Activated T-cell treated with anti-CD3 and anti-CD28 coated beads for 4 hours (primary cell): ENCODE data around the gene EMX2.

Experiments used
- DNase-seq: peaks from one replicate; pipeline ENCODE4 v3.0.0-alpha.2; 2020

The EMX2 gene

GRCh38 chr10:117545141-117546019, 2.8 kb downstream of the EMX2 start:
- DNase-seq: no peak

DNA sequence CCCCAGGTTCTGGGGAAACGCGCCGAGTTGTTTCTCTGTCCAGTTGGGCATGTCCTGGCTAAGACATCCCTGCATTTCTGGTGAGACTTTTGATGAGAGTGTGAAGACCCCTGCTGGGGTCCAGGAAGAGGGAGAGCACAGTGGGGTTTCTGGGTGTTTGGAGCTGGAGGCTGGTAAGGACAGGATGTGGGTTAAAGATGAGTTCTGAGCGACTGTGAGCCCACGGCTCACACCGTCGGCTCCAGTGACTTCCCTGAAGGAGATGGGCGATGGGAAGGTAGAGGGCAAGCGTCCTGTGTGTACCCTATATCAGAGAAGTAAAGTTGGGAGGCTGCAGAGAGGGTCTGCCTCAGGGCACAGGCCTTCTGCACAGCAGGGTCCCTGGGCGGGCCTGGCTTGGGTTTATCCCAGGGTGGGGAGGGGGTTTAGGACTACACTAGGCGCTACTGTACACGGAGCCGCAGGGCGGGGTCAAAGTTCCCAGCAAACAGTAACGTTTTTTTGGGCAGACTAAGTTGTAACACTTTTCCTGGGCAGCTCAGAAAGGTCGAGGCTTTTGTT, 3.6 kb downstream of the EMX2 start:
- DNase-seq: no peak

- no peak for DNase-seq
Observed at GRCh38 chr10:117546581-117547015, 4.1 kb downstream of the EMX2 start.

GRCh38 chr10:117547016-117547715, 4.6 kb downstream of the EMX2 start:
- DNase-seq: no peak

DNA sequence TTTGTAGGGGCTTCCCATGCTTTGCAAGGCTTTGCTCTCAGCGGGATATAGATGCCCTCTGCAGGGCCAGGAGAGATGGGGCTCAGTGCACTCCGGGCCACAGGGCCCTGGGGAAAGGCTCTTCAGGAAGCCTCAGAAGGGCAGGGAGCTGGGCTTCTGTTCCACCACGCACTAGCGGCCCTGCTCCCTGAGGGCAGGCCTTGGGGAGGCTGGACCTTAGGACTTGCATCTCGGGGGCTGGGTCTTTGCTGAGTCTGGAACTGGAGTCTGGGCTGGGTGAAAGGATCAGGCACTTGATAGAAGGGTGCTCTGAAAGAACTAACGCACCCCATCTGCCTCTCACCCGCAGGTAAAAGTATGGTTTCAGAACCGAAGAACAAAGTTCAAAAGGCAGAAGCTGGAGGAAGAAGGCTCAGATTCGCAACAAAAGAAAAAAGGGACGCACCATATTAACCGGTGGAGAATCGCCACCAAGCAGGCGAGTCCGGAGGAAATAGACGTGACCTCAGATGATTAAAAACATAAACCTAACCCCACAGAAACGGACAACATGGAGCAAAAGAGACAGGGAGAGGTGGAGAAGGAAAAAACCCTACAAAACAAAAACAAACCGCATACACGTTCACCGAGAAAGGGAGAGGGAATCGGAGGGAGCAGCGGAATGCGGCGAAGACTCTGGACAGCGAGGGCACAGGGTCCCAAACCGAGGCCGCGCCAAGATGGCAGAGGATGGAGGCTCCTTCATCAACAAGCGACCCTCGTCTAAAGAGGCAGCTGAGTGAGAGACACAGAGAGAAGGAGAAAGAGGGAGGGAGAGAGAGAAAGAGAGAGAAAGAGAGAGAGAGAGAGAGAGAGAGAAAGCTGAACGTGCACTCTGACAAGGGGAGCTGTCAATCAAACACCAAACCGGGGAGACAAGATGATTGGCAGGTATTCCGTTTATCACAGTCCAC, 5.4 kb downstream of the EMX2 start:
- no peak for DNase-seq

DNA sequence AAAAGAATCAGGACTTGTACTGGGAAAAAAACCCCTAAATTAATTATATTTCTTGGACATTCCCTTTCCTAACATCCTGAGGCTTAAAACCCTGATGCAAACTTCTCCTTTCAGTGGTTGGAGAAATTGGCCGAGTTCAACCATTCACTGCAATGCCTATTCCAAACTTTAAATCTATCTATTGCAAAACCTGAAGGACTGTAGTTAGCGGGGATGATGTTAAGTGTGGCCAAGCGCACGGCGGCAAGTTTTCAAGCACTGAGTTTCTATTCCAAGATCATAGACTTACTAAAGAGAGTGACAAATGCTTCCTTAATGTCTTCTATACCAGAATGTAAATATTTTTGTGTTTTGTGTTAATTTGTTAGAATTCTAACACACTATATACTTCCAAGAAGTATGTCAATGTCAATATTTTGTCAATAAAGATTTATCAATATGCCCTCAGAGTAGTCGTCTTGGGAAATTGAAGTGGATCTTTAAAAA, 6.6 kb downstream of the EMX2 start:
- no peak for DNase-seq

GRCh38 chr10:117550076-117550475, 7.5 kb downstream of the EMX2 start:
- DNase-seq: no peak

DNA sequence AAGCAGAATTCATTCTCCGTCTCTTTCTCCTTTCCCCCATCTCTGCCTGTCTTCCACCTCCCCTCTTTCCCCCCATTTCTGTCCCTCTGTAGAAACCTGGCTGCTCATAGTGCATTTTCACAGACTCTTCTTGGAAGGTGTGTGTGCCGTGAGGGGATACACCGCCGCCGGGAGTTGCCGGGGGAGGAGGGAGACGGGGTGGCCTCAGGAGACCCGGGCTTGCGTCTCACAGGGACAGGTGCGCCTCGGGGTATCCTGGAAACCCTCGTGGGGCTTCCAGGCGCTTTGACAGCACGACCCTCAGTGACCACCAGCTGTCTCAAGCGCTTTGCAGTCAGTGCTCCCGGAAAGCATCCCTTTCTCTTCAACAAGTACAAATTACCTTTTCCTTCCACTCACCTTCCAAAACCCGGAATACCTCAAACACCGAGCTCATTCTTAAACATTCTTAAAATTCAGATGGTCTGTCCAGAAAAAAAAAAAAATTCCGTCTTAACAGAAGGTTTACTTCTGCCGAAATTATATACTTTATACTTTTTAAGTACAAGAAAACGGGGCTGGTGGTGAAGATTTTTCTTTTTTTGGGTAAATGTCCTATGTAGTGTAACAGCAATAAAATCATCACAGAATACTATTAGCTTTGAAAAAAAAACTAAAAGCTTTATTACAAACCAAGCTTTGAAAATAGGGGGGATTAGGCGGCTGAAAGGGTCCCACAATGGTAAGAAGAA, 8.2 kb downstream of the EMX2 start:
- DNase-seq: no peak

GRCh38 chr10:117551330-117552155, 9.0 kb downstream of the EMX2 start:
- no peak for DNase-seq

- DNase-seq: no peak
Observed at GRCh38 chr10:117552156-117552631, 9.6 kb downstream of the EMX2 start.

GRCh38 chr10:117552701-117553141, 10.2 kb downstream of the EMX2 start:
- DNase-seq: no peak

- DNase-seq: no peak
Observed at GRCh38 chr10:117553142-117553814, 10.7 kb downstream of the EMX2 start.

DNA sequence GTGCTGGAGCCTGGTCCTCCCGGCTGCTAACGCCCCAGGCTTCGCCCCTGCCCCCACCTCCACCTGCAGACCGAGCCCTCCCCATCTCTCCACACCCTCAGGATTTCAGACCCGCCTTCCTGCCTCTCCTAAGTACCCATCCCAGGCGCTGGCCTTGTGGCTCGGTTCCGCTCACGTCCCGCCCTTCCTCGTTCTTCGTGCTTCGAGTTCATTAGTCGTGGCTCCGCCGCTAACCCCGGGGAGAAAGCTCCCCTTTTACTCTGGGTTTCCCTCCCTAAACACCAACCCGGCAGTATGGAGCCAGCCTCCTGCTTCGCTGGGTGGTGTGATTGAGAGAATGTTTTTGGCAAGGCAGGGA, 11.2 kb downstream of the EMX2 start:
- no peak for DNase-seq

DNA sequence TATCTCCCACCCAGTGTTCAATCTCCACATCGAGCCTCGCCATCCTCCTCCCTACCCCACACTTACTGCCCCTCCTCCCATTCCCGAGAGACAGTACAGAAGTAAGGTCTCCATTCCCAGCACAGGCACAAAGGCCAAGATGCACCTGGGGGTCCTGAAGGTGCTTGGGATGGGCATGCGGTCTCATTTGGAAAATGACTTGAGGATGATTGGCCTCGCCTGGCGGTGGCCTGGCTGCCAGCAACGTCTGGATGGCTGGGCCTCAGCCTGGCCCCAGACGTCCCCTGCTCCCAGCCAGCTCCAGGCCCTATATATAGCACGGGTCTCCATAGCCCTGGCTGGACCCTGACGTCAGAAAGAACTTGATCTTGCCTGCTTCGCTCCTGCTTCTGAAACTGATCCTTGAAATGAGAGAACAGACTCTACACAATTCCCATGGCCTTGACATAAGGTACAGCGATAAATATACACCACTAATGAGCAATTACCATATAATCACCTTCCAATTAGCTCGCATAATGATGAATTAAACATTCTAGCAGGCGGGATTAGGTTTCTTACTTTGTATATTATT, 11.8 kb downstream of the EMX2 start:
- DNase-seq: no peak

DNA sequence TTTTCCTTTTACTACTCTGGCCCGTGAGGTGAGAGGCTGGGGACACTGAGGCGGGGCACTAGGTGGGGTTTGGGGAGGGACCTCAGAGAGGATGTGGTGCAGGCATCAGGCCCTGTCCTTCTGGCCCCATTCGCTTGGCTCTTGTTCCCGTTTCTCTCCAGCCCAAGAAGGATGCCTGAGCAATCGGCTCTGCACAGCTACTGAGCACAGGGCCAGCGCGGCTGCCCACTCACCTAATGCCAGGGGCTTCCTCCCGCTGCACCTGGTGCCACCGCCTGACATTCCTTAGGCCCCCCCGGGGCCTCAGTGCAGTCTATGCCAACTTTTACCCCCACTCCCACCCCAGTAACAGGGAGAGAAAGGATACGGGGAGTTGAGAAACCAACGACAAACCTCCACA, 12.5 kb downstream of the EMX2 start:
- DNase-seq: no peak

GRCh38 chr10:117555863-117556262, 13.3 kb downstream of the EMX2 start:
- DNase-seq: no peak

DNA sequence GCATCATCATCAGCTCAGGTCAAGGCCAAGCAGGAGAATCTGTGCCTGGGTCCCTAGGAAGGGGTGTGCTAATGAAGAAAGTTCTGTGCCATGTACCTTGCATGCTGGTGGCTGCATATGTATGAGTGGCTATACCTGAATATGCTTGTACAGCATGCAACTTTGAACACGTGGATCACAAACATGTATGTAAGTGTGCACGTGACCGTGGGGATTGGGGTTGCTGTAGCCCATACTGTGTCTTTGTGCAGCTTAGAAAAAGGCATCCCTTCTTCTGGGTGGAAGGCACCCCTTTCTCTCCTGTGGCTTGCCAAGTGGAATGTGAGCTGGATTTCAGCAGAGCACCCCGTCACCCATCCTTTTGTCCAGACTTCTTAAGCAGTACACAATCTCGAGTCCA, 13.8 kb downstream of the EMX2 start:
- DNase-seq: no peak

DNA sequence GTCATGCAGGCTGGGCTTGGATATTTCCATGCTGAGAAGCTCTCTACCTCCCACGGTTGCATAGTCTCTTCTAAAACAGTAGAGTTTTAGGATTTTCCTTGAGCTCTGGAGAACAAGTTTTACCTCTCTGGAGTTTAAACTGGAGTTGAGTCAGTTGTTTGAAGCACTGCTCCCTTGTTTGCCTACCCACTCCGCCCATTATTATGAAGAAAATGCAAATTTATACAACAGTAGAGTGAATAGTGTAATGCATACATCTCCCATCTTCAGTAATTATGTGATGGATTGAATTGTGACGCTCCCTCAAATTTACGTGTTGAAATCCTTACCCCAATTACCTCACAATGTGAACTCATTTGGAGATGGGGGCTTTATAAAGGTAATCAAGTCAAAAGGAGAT, 17.2 kb downstream of the EMX2 start:
- no peak for DNase-seq

DNA sequence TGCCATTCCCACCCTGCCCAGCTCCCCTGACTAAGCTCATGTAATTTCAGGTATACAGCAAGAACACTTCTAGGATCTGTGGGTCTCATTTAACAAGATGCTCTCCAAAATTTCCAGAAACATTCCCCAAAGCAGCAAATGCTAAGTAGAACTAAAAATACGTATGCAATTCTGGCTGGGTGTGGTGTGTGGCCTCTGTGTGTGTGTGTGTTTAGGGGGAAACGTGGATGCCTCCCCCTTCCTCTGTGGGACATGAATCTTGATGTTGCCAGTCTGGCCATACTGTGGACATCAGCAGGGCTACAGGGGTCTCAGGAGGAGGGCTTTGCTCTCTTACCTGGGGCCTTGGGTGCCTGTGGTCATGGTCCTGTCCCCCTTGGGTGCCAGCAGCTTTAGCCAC, 18.4 kb downstream of the EMX2 start:
- no peak for DNase-seq

GRCh38 chr10:117562220-117562619, 19.7 kb downstream of the EMX2 start:
- no peak for DNase-seq
